Activated naive CD8-positive, alpha-beta T cell treated with anti-CD3 and anti-CD28 coated beads, Interleukin-2, amount 50 U/mL, for 24 hours (primary cell): Measurements from ENCODE around the gene NACC1.
A peak's percentile ranks its signal among the peaks of the same experiment; 100 is the strongest.

Experiments used
- ATAC-seq: fragments of 150-1000 bp; cut with Tn5 transposase; one replicate; pipeline ENCODE4 v1.10.0; 2021
- DNase-seq: peaks from one replicate; pipeline ENCODE4 v3.0.0; 2021
- H3K27ac Mint-ChIP-seq: one replicate; pipeline ENCODE4 v1.8.0; 2021; ENCODE audit warnings: mild to moderate bottlenecking, mixed read lengths
- H3K27me3 Mint-ChIP-seq: one replicate; pipeline ENCODE4 v1.8.0; 2021; ENCODE audit warnings: mixed read lengths
- H3K36me3 Mint-ChIP-seq: one replicate; pipeline ENCODE4 v1.8.0; 2021; ENCODE audit warnings: low read depth, mixed read lengths
- H3K4me1 Mint-ChIP-seq: one replicate; pipeline ENCODE4 v1.8.0; 2021; ENCODE audit warnings: mixed read lengths
- H3K4me3 Mint-ChIP-seq: one replicate; pipeline ENCODE4 v1.8.0; 2021; ENCODE audit warnings: mild to moderate bottlenecking, moderate library complexity, mixed read lengths
- H3K9me3 Mint-ChIP-seq: one replicate; pipeline ENCODE4 v1.8.0; 2021; ENCODE audit warnings: mixed read lengths

NACC1 gene

DNA sequence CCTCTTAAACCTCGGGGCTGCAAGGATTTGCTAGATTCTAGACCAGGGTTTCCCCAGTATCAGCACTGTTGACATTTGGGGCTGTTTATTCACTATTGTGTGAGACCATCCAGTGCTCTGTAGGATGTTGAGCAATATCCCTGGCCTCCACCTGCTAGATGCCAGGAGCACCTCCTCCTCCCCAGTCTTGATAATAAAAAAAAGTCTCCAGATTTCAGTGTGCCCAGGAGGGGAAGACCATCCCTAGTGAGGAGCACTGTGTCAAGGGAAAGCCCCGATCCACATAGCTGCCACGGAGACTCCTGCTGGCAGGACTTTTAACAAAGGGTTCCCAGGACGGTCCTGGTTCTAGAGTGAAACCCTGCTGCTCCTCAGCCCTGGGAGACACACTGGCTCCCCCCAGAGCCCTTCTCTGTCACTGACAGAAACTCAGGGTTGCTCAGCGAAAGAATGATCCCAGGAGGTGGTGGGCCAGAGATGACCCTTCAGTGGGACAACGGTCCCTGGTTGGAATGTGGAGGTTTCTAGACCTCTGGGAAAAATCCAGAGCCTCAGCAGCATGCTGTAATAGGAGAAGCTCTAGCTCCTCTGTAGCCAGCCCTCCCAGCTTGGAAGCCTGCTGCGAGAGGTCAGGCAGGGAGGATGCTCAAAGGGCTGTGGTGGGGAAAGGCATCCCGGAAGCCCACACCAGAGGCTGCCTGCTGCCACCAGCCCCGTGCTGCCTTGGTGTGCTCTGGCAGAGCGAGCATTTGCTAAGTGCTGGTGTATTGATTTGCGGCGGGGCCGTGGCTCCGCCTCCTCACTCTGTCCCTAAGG, 35.7 kb upstream of the NACC1 start:
- Mint-ChIP-seq H3K27ac (no peak overlapping the region), H3K4me3 (no peak overlapping the region), H3K9me3 (no peaks in the 10 kb centered on the region), H3K4me1 (no peaks in the 10 kb centered on the region), H3K27me3 (no peaks in the 10 kb centered on the region), H3K36me3 (no peaks in the 10 kb centered on the region)
- no peak for DNase-seq
- no peak for ATAC-seq

DNA sequence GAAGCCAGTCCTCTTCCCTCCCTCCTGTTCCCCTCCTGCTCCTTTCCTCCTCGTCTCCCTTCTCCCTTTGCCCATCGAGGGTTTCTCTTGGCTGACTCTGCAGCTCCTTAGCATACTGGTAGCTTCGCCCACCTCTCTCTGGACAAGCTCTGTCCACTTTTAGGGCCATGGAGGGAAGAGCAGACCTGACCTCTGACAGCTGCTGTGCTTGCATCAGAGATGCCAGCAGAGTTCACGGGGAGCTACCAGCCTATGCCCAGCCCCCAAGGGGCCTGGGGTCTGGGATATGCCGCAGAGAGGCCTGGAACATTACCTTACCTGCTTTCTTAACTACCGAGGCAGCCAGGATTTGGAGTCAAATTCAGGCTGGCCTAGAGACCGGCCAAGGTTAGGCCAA, 35.1 kb upstream of the NACC1 start:
- no peaks in the 10 kb centered on the region for H3K36me3 Mint-ChIP-seq
- H3K27me3 Mint-ChIP-seq: no peaks in the 10 kb centered on the region
- no peak overlapping the region for H3K27ac Mint-ChIP-seq
- H3K4me3 Mint-ChIP-seq: no peak overlapping the region
- ATAC-seq (no peak), DNase-seq (no peak)
- no peaks in the 10 kb centered on the region for H3K4me1 Mint-ChIP-seq
- H3K9me3 Mint-ChIP-seq: no peaks in the 10 kb centered on the region

- Mint-ChIP-seq H3K36me3 (no peaks in the 10 kb centered on the region), H3K4me1 (no peaks in the 10 kb centered on the region), H3K27me3 (no peaks in the 10 kb centered on the region), H3K27ac (no peak overlapping the region), H3K4me3 (no peak overlapping the region), H3K9me3 (no peaks in the 10 kb centered on the region)
- DNase-seq: no peak
- no peak for ATAC-seq
Measured at GRCh38 chr19:13083627-13084026, 34.4 kb upstream of the NACC1 start.

- ATAC-seq: no peak
- Mint-ChIP-seq H3K27ac (peak overlapping the region; percentile 22), H3K9me3 (no peaks in the 10 kb centered on the region), H3K4me3 (no peak overlapping the region), H3K4me1 (no peaks in the 10 kb centered on the region), H3K36me3 (no peaks in the 10 kb centered on the region), H3K27me3 (no peaks in the 10 kb centered on the region)
- no peak for DNase-seq
Measured at GRCh38 chr19:13085666-13086065, 32.4 kb upstream of the NACC1 start.

DNA sequence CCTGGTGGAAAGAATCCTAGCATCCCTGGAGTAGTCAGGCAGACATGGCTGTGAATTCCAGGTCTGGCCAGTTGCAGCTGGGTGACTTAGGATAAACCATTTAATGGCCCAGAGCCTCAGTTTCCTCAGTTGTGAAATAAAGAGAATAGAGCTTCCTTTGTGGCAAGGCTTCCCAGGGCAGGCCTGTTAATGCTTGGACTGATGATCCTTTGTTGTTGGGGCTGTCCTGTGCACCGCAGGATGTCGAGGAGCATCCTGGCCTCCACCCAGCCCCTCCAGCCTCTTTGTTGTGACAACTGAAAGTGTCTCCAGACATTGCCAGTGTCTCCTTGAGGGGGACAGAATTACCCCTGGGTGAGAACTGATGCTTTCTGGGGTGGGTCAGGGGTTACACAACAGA, 31.7 kb upstream of the NACC1 start:
- no peak overlapping the region for H3K4me3 Mint-ChIP-seq
- no peaks in the 10 kb centered on the region for H3K9me3 Mint-ChIP-seq
- no peaks in the 10 kb centered on the region for H3K4me1 Mint-ChIP-seq
- ATAC-seq (no peak), DNase-seq (no peak)
- no peak overlapping the region for H3K27ac Mint-ChIP-seq
- no peaks in the 10 kb centered on the region for H3K36me3 Mint-ChIP-seq
- H3K27me3 Mint-ChIP-seq: no peaks in the 10 kb centered on the region

GRCh38 chr19:13087295-13087694, 30.8 kb upstream of the NACC1 start:
- H3K4me3 Mint-ChIP-seq: no peak overlapping the region
- no peaks in the 10 kb centered on the region for H3K9me3 Mint-ChIP-seq
- no peaks in the 10 kb centered on the region for H3K36me3 Mint-ChIP-seq
- H3K27ac Mint-ChIP-seq: no peak overlapping the region
- no peak for DNase-seq
- no peaks in the 10 kb centered on the region for H3K4me1 Mint-ChIP-seq
- no peaks in the 10 kb centered on the region for H3K27me3 Mint-ChIP-seq
- no peak for ATAC-seq

GRCh38 chr19:13087795-13088537, 30.1 kb upstream of the NACC1 start:
- ATAC-seq: no peak
- H3K4me1 Mint-ChIP-seq: no peaks in the 10 kb centered on the region
- H3K27me3 Mint-ChIP-seq: no peaks in the 10 kb centered on the region

DNA sequence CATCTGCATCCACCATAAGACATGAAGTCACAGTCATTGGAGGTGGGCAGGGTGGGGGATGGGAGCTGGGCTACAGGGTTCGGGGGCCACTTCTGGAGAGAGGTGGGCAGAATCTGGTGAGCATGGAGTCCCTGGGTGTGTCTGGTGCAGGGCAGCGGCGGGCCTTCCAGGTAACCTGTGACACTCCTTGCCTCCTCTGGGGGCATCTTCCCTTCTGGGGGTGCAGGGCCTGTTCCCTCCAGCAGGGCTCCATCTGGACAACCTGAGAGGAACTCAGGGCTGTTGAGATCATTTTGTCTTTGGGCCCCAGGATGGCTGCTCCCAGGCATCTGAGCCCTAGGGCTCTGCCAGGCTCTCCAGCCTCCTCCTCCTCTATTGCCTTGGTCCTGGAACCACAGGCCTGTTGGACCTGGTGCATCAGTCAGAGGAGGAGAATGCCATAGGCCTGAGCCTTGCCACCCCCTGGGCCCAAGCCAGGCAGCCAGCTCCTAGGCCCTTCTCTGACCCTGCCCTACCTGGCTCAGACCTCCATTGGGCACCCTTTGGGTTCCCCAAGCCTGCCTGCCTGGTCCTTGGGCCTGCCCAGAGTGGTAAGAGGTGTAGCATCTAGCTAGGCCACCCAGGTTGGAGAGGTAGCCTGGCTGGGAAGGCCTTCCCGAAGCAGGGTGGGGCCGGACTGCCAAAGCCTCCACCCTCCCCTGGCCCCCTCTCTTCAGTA, 28.8 kb upstream of the NACC1 start:
- peaks cover under 1% of the 10 kb centered on the region for H3K27me3 Mint-ChIP-seq
- H3K27ac Mint-ChIP-seq: no peak overlapping the region
- no peak overlapping the region for H3K4me3 Mint-ChIP-seq
- no peak for DNase-seq
- H3K36me3 Mint-ChIP-seq: no peaks in the 10 kb centered on the region
- peak; percentile 39 for ATAC-seq
- peaks cover 5% of the 10 kb centered on the region for H3K4me1 Mint-ChIP-seq
- H3K9me3 Mint-ChIP-seq: no peaks in the 10 kb centered on the region

More at GRCh38 chr19:13087795-13088537, 30.1 kb upstream of the NACC1 start:
- H3K36me3 Mint-ChIP-seq: no peaks in the 10 kb centered on the region
- H3K27ac Mint-ChIP-seq: no peak overlapping the region
- no peak for DNase-seq
- no peaks in the 10 kb centered on the region for H3K9me3 Mint-ChIP-seq
- no peak overlapping the region for H3K4me3 Mint-ChIP-seq

DNA sequence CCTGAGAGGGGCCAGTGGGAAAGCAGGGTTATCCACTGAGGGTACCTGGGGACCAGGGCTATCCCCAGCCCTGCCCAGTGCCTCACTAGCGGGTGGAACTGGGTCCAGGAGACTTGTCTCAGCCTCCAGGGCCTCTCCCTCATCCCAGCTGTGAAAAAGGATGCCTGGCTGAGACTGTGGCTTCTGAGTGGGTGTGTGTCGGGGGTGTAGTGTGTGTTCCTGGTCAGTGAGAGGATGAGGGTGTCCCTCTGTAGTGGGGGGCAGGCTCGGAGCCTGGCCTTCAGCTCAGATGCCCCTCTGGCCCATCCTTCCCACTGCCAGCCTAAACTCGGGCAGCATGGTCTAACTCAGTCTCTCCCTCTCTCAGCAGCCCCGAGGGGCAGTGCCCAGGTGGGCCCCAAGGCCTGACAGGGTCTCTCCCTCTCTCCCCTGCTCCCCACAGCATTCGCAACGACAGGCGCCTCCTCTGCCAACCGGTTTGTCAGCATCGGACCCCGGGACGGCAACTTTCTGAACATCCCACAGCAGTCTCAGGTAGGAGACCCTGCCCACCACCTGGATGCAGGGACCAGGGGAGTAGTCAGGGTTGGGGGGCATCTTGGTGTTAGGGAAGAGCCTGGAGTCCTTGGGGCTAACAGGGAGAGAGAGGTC, 28.1 kb upstream of the NACC1 start:
- Mint-ChIP-seq H3K4me3 (no peak overlapping the region), H3K36me3 (no peaks in the 10 kb centered on the region), H3K4me1 (peaks cover 10% of the 10 kb centered on the region), H3K9me3 (no peaks in the 10 kb centered on the region), H3K27ac (no peak overlapping the region), H3K27me3 (peaks cover 6% of the 10 kb centered on the region)
- DNase-seq (no peak), ATAC-seq (no peak)

GRCh38 chr19:13090511-13091231, 27.4 kb upstream of the NACC1 start:
- no peak for DNase-seq
- no peak overlapping the region for H3K27ac Mint-ChIP-seq
- no peaks in the 10 kb centered on the region for H3K9me3 Mint-ChIP-seq
- H3K4me1 Mint-ChIP-seq: peaks cover 10% of the 10 kb centered on the region
- no peak for ATAC-seq
- no peaks in the 10 kb centered on the region for H3K36me3 Mint-ChIP-seq
- no peak overlapping the region for H3K4me3 Mint-ChIP-seq
- peaks cover 7% of the 10 kb centered on the region for H3K27me3 Mint-ChIP-seq

- Mint-ChIP-seq H3K27me3 (peaks cover 16% of the 10 kb centered on the region), H3K4me3 (no peak overlapping the region), H3K9me3 (no peaks in the 10 kb centered on the region), H3K27ac (no peak overlapping the region), H3K4me1 (peaks cover 15% of the 10 kb centered on the region), H3K36me3 (no peaks in the 10 kb centered on the region)
- DNase-seq: no peak
- no peak for ATAC-seq
Measured at GRCh38 chr19:13091400-13092157, 26.5 kb upstream of the NACC1 start.

- Mint-ChIP-seq H3K4me3 (no peak overlapping the region), H3K4me1 (peaks cover 19% of the 10 kb centered on the region), H3K27ac (no peak overlapping the region), H3K27me3 (peaks cover 20% of the 10 kb centered on the region), H3K36me3 (no peaks in the 10 kb centered on the region), H3K9me3 (no peaks in the 10 kb centered on the region)
- no peak for ATAC-seq
- DNase-seq: no peak
Measured at GRCh38 chr19:13092158-13092543, 25.9 kb upstream of the NACC1 start.

GRCh38 chr19:13092606-13093235, 25.3 kb upstream of the NACC1 start:
- Mint-ChIP-seq H3K9me3 (no peaks in the 10 kb centered on the region), H3K4me3 (no peak overlapping the region), H3K4me1 (peaks cover 20% of the 10 kb centered on the region), H3K27me3 (peaks cover 21% of the 10 kb centered on the region), H3K36me3 (no peaks in the 10 kb centered on the region), H3K27ac (no peak overlapping the region)
- DNase-seq (no peak), ATAC-seq (no peak)
